GM23338 (cell line): Measurements from ENCODE around the gene NECTIN2. TPM values are rescaled to one million over a fixed set of nuclear protein-coding genes. Genes with fewer than 3 reads are reported as not detected.

Experiments
- ATAC-seq: fragments of 200-7000 bp; cut with Tn5 transposase; 3 replicates; pipeline ENCODE4 v1.9.1; 2020
- DNase-seq: peaks from one replicate; pipeline ENCODE4 v3.0.0-alpha.2; 2015; ENCODE audit warnings: low spot score
- H2AFZ ChIP-seq: fragments of 200-600 bp; sonication (generic); 2 replicates; pipeline ENCODE4 v1.8.0; 2016; ENCODE audit warnings: antibody characterized with exemption, mild to moderate bottlenecking, moderate library complexity
- H3F3A ChIP-seq: fragments of 200-600 bp; sonication (generic); replicated peaks from 2 replicates; pipeline ENCODE4 v1.8.0; 2017; ENCODE audit warnings: antibody characterized with exemption, mixed run types, low read depth
- H3K27ac ChIP-seq: fragments of 200-600 bp; sonication (generic); 2 replicates; pipeline ENCODE4 v1.6.1; 2016; ENCODE audit warnings: low read depth
- H3K27me3 ChIP-seq: fragments of 200-600 bp; sonication (generic); 2 replicates; pipeline ENCODE4 v1.8.0; 2016; ENCODE audit warnings: mild to moderate bottlenecking, mixed run types, moderate library complexity; ENCODE audit not compliant: insufficient read depth
- H3K36me3 ChIP-seq: fragments of 200-600 bp; sonication (generic); 2 replicates; pipeline ENCODE4 v1.8.0; 2016; ENCODE audit warnings: mild to moderate bottlenecking; ENCODE audit not compliant: insufficient read depth
- H3K4me1 ChIP-seq: fragments of 200-600 bp; sonication (generic); 2 replicates; pipeline ENCODE4 v1.8.0; 2016; ENCODE audit warnings: mild to moderate bottlenecking, moderate library complexity; ENCODE audit not compliant: insufficient read depth
- H3K4me2 ChIP-seq: fragments of 200-600 bp; sonication (generic); 2 replicates; pipeline ENCODE4 v1.7.1; 2017; ENCODE audit warnings: mixed run types
- H3K4me3 ChIP-seq: fragments of 200-600 bp; sonication (generic); 2 replicates; pipeline ENCODE4 v1.6.1; 2016; ENCODE audit warnings: mixed run types
- H3K79me2 ChIP-seq: fragments of 200-600 bp; sonication (generic); replicated peaks from 2 replicates; pipeline ENCODE4 v1.8.0; 2017; ENCODE audit warnings: mild to moderate bottlenecking; ENCODE audit not compliant: insufficient read depth
- H3K9me2 ChIP-seq: fragments of 200-600 bp; sonication (generic); 2 replicates; pipeline ENCODE4 v1.8.0; 2017; ENCODE audit not compliant: insufficient read depth
- H4K20me1 ChIP-seq: fragments of 200-600 bp; sonication (generic); replicated peaks from 2 replicates; pipeline ENCODE4 v1.8.0; 2017; ENCODE audit warnings: mild to moderate bottlenecking; ENCODE audit not compliant: insufficient read depth
- H3K27ac Mint-ChIP-seq: 2 replicates; pipeline ENCODE4 v1.8.0; 2020; ENCODE audit warnings: inconsistent platforms, mild to moderate bottlenecking, moderate library complexity, mixed read lengths
- H3K27me3 Mint-ChIP-seq: 3 replicates; pipeline ENCODE4 v1.8.0; 2022; ENCODE audit warnings: low read depth, mild to moderate bottlenecking, moderate library complexity, mixed read lengths, inconsistent platforms; ENCODE audit not compliant: insufficient read depth, poor library complexity
- H3K36me3 Mint-ChIP-seq: 3 replicates; pipeline ENCODE4 v1.8.0; 2021; ENCODE audit warnings: low read depth, mild to moderate bottlenecking, inconsistent platforms, moderate library complexity, mixed read lengths
- H3K4me1 Mint-ChIP-seq: 3 replicates; pipeline ENCODE4 v1.8.0; 2020; ENCODE audit warnings: mild to moderate bottlenecking, inconsistent platforms, mixed read lengths
- H3K4me3 Mint-ChIP-seq: 3 replicates; pipeline ENCODE4 v1.8.0; 2021; ENCODE audit warnings: moderate library complexity, mild to moderate bottlenecking, inconsistent platforms, mixed read lengths
- H3K9me3 Mint-ChIP-seq: 3 replicates; pipeline ENCODE4 v1.8.0; 2020; ENCODE audit warnings: moderate library complexity, mild to moderate bottlenecking, inconsistent platforms, mixed read lengths
- CREB1 ChIP-seq: fragments of 250-450 bp; sonication (Bioruptor Pico); IDR thresholded peaks from 2 replicates; pipeline ENCODE4 v1.5.0; 2020; ENCODE audit warnings: low read depth, mild to moderate bottlenecking, moderate library complexity
- CTCF ChIP-seq, 2 experiments: fragments of 200-600 bp in 1 of 2; sonication (generic) in 1 of 2; conservative IDR thresholded peaks; 2 replicates each; pipeline versions ENCODE4 v1.5.1 to v1.6.1; 2016 to 2017; ENCODE audit warnings: antibody characterized with exemption in 2 of 2, low read depth in 2 of 2, mild to moderate bottlenecking in 2 of 2, moderate library complexity in 1 of 2
- ETS1 ChIP-seq: IDR thresholded peaks from 2 replicates; pipeline ENCODE4 v1.6.1; 2016; ENCODE audit warnings: antibody characterized with exemption
- EZH2 ChIP-seq: fragments of 200-600 bp; sonication (generic); IDR thresholded peaks from one replicate; pipeline ENCODE4 v1.8.0; 2017; ENCODE audit warnings: antibody characterized with exemption, mild to moderate bottlenecking, low read depth; ENCODE audit not compliant: unreplicated experiment
- EZH2phosphoT487 ChIP-seq: fragments of 200-600 bp; sonication (generic); IDR thresholded peaks from one replicate; pipeline ENCODE4 v1.8.1; 2018; ENCODE audit warnings: antibody characterized with exemption; ENCODE audit not compliant: unreplicated experiment
- JUNB ChIP-seq: IDR thresholded peaks from one replicate; pipeline ENCODE4 v1.6.1; 2016; ENCODE audit warnings: antibody characterized with exemption; ENCODE audit not compliant: unreplicated experiment
- NANOG ChIP-seq: IDR thresholded peaks from 2 replicates; pipeline ENCODE4 v1.6.1; 2016; ENCODE audit warnings: antibody characterized with exemption, borderline replicate concordance
- POLR2AphosphoS5 ChIP-seq: IDR thresholded peaks from 2 replicates; pipeline ENCODE4 v1.6.1; 2016; ENCODE audit warnings: antibody characterized with exemption, low read depth
- STAT1 ChIP-seq: IDR thresholded peaks from one replicate; pipeline ENCODE4 v1.6.1; 2016; ENCODE audit warnings: antibody characterized with exemption; ENCODE audit not compliant: unreplicated experiment
- ZNF114 ChIP-seq: fragments of 250-450 bp; sonication (Bioruptor Pico); IDR thresholded peaks from 2 replicates; pipeline ENCODE4 v1.5.0; 2020; ENCODE audit warnings: mild to moderate bottlenecking, moderate library complexity
- ZNF331 ChIP-seq: fragments of 250-450 bp; sonication (Bioruptor Pico); IDR thresholded peaks from 2 replicates; pipeline ENCODE4 v1.5.0; 2020; ENCODE audit warnings: low read depth, mild to moderate bottlenecking, moderate library complexity
- polyA plus RNA-seq: library from polyadenylated mRNA; unstranded; fragments of >200 nt; fragmentation: Nextera tagmentation; extraction: Ambion mirVana; gene quantifications from 2 replicates; pipeline ENCODE4 v1.2.1, GENCODE V29; 2016
- total RNA-seq: library from RNA; depleted of rRNA; stranded (reverse); fragments of >200 nt; shearing (Covaris generic); gene quantifications from 2 replicates; pipeline ENCODE4 v1.2.3, GENCODE V29; 2014
- TF ChIP-seq, protein P1 (sequence below): fragments of 250-450 bp; sonication (Bioruptor Pico); IDR thresholded peaks from 2 replicates; pipeline ENCODE4 v1.5.0; 2020; ENCODE audit warnings: mild to moderate bottlenecking, moderate library complexity
- TF ChIP-seq, protein P2 (sequence below): IDR thresholded peaks from one replicate; pipeline ENCODE4 v1.6.1; 2018; ENCODE audit warnings: antibody characterized with exemption; ENCODE audit not compliant: unreplicated experiment

Gene NECTIN2
- total and polyA plus RNA-seq, 2 experiments from 2014 or later, result 109 to 230 TPM

DNA sequence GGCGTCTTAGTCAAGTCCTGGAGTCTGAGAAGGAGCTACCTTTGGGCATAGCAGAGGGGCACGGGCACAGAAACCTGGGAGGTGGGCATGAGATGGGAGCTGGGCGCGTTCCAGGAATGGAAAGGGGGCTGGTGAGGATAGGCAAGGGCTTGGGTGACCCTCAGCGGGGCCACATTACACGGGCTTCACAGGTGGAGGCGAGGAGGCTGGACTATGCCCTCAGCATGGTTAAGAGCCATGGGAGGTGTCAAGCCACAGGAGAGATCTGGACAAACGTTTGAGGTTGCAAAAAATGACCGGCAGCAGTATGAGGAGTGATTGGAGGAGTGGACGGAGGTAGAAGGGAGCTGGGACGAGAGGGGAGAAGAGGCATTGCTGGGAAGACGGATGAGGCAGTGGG, 21.5 kb downstream of the NECTIN2 start:
- Mint-ChIP-seq H3K9me3 (no peaks in the 10 kb centered on the region), H3K4me3 (no peak overlapping the region), H3K4me1 (no peaks in the 10 kb centered on the region), H3K27me3 (peaks cover 10% of the 10 kb centered on the region), H3K36me3 (peaks cover 62% of the 10 kb centered on the region), H3K27ac (no peak overlapping the region)
- H3K27me3 ChIP-seq, result no peaks in the 10 kb centered on the region
- DNase-seq, result no peak
- H3K27ac ChIP-seq, result 0 out of 2 replicates have a peak overlapping the region, but pooled peaks have one; percentile 14
- H3K4me1 ChIP-seq, result no peaks in the 10 kb centered on the region
- no peaks in the 10 kb centered on the region for H3K9me2 ChIP-seq
- peaks cover 18% of the 10 kb centered on the region for H3K36me3 ChIP-seq
- TF ChIP-seq ETS1 (no peak), JUNB (no peak), ZNF114 (CRISPR knock-in tag) (no peak), POLR2AphosphoS5 (no peak), CREB1 (CRISPR knock-in tag) (no peak), NANOG (no peak), STAT1 (no peak), CTCF (conservative IDR thresholded peaks at IDR 0.05; ENCODE audit: low read depth in 2 of 2) (no peak), EZH2phosphoT487 (no peak), EZH2 (no peak), ZNF331 (CRISPR knock-in tag) (no peak)
- TF ChIP-seq, protein P1, sequence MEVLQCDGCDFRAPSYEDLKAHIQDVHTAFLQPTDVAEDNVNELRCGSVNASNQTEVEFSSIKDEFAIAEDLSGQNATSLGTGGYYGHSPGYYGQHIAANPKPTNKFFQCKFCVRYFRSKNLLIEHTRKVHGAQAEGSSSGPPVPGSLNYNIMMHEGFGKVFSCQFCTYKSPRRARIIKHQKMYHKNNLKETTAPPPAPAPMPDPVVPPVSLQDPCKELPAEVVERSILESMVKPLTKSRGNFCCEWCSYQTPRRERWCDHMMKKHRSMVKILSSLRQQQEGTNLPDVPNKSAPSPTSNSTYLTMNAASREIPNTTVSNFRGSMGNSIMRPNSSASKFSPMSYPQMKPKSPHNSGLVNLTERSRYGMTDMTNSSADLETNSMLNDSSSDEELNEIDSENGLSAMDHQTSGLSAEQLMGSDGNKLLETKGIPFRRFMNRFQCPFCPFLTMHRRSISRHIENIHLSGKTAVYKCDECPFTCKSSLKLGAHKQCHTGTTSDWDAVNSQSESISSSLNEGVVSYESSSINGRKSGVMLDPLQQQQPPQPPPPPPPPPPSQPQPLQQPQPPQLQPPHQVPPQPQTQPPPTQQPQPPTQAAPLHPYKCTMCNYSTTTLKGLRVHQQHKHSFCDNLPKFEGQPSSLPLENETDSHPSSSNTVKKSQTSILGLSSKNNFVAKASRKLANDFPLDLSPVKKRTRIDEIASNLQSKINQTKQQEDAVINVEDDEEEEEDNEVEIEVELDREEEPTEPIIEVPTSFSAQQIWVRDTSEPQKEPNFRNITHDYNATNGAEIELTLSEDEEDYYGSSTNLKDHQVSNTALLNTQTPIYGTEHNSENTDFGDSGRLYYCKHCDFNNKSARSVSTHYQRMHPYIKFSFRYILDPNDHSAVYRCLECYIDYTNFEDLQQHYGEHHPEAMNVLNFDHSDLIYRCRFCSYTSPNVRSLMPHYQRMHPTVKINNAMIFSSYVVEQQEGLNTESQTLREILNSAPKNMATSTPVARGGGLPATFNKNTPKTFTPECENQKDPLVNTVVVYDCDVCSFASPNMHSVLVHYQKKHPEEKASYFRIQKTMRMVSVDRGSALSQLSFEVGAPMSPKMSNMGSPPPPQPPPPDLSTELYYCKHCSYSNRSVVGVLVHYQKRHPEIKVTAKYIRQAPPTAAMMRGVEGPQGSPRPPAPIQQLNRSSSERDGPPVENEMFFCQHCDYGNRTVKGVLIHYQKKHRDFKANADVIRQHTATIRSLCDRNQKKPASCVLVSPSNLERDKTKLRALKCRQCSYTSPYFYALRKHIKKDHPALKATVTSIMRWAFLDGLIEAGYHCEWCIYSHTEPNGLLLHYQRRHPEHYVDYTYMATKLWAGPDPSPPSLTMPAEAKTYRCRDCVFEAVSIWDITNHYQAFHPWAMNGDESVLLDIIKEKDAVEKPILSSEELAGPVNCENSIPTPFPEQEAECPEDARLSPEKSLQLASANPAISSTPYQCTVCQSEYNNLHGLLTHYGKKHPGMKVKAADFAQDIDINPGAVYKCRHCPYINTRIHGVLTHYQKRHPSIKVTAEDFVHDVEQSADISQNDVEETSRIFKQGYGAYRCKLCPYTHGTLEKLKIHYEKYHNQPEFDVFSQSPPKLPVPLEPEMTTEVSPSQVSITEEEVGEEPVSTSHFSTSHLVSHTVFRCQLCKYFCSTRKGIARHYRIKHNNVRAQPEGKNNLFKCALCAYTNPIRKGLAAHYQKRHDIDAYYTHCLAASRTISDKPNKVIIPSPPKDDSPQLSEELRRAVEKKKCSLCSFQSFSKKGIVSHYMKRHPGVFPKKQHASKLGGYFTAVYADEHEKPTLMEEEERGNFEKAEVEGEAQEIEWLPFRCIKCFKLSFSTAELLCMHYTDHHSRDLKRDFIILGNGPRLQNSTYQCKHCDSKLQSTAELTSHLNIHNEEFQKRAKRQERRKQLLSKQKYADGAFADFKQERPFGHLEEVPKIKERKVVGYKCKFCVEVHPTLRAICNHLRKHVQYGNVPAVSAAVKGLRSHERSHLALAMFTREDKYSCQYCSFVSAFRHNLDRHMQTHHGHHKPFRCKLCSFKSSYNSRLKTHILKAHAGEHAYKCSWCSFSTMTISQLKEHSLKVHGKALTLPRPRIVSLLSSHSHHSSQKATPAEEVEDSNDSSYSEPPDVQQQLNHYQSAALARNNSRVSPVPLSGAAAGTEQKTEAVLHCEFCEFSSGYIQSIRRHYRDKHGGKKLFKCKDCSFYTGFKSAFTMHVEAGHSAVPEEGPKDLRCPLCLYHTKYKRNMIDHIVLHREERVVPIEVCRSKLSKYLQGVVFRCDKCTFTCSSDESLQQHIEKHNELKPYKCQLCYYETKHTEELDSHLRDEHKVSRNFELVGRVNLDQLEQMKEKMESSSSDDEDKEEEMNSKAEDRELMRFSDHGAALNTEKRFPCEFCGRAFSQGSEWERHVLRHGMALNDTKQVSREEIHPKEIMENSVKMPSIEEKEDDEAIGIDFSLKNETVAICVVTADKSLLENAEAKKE, result no peak
- TF ChIP-seq, protein P2, sequence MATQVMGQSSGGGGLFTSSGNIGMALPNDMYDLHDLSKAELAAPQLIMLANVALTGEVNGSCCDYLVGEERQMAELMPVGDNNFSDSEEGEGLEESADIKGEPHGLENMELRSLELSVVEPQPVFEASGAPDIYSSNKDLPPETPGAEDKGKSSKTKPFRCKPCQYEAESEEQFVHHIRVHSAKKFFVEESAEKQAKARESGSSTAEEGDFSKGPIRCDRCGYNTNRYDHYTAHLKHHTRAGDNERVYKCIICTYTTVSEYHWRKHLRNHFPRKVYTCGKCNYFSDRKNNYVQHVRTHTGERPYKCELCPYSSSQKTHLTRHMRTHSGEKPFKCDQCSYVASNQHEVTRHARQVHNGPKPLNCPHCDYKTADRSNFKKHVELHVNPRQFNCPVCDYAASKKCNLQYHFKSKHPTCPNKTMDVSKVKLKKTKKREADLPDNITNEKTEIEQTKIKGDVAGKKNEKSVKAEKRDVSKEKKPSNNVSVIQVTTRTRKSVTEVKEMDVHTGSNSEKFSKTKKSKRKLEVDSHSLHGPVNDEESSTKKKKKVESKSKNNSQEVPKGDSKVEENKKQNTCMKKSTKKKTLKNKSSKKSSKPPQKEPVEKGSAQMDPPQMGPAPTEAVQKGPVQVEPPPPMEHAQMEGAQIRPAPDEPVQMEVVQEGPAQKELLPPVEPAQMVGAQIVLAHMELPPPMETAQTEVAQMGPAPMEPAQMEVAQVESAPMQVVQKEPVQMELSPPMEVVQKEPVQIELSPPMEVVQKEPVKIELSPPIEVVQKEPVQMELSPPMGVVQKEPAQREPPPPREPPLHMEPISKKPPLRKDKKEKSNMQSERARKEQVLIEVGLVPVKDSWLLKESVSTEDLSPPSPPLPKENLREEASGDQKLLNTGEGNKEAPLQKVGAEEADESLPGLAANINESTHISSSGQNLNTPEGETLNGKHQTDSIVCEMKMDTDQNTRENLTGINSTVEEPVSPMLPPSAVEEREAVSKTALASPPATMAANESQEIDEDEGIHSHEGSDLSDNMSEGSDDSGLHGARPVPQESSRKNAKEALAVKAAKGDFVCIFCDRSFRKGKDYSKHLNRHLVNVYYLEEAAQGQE, result no peak
- H3K4me2 ChIP-seq, result no peak overlapping the region
- H3F3A ChIP-seq, result 0 out of 2 replicates have a peak, but pooled peaks cover 9% of the 10 kb centered on the region
- no peak overlapping the region for H2AFZ ChIP-seq
- peaks cover 10% of the 10 kb centered on the region for H3K79me2 ChIP-seq
- peaks cover 21% of the 10 kb centered on the region for H4K20me1 ChIP-seq
- no peak overlapping the region for H3K4me3 ChIP-seq
- no peak for ATAC-seq
